ENCODE data around the gene SCGN. TPM values are rescaled to one million over a fixed set of nuclear protein-coding genes. Genes with fewer than 3 reads are reported as not detected.

The SCGN gene
- total and polyA plus RNA-seq, 2 of the 13 experiments (the other 11 are each of a cell fraction or from before 2014, with no cell fraction given) = 2.9 to 29.0 TPM

GRCh38 chr6:25652007-25652515, at the start of gene SCGN (continued):
- no peak for TF ChIP-seq KIAA2018 (CRISPR knock-in tag; IDR thresholded peaks at IDR 0.05; ENCODE audit: borderline replicate concordance)
- TF ChIP-seq ZNF558 (CRISPR knock-in tag; IDR thresholded peaks at IDR 0.05; ENCODE audit: borderline replicate concordance) = peak; percentile 90; the same call in 1 of the 2 replicates
- TF ChIP-seq NFIC (IDR thresholded peaks at IDR 0.05; ENCODE audit: low read length) = no peak
- peak; percentile 89 for TF ChIP-seq SIX4 (CRISPR knock-in tag; IDR thresholded peaks at IDR 0.05)
- TF ChIP-seq ZNF550 (CRISPR knock-in tag; IDR thresholded peaks at IDR 0.05; ENCODE audit: borderline replicate concordance) = peak; percentile 94; the same call in 1 of the 2 replicates
- peak; percentile 64; the same call in 1 of the 2 replicates for TF ChIP-seq TOE1 (CRISPR knock-in tag; IDR thresholded peaks at IDR 0.05)
- peak; percentile 82 for TF ChIP-seq HOXA3 (CRISPR knock-in tag; IDR thresholded peaks at IDR 0.05)
- peak; percentile 80 for TF ChIP-seq ISL2 (CRISPR knock-in tag; IDR thresholded peaks at IDR 0.05)
- TF ChIP-seq CBFB (CRISPR knock-in tag; IDR thresholded peaks at IDR 0.05) = peak; percentile 71
- TF ChIP-seq ETV5 (CRISPR knock-in tag; IDR thresholded peaks at IDR 0.05; ENCODE audit: borderline replicate concordance) = peak; percentile 65; the same call in 1 of the 2 replicates
- TF ChIP-seq RORA (CRISPR knock-in tag; IDR thresholded peaks at IDR 0.05) = no peak
- peak; percentile 95; the same call in 1 of the 2 replicates for TF ChIP-seq ZNF75D (CRISPR knock-in tag; IDR thresholded peaks at IDR 0.05; ENCODE audit: borderline replicate concordance)
- peak; percentile 90 for TF ChIP-seq ATF2 (CRISPR knock-in tag; IDR thresholded peaks at IDR 0.05)
- TF ChIP-seq NFE2L1 (CRISPR knock-in tag; IDR thresholded peaks at IDR 0.05; ENCODE audit: borderline replicate concordance) = 0 out of 2 replicates have a peak, but pooled peaks have one; percentile 85
- peak; percentile 95 for TF ChIP-seq ZNF704 (CRISPR knock-in tag; IDR thresholded peaks at IDR 0.05; ENCODE audit: borderline replicate concordance)
- no peak for TF ChIP-seq PCBP1 (IDR thresholded peaks at IDR 0.05; ENCODE audit: borderline replicate concordance, low read depth, low read length)
- no peak for TF ChIP-seq HNRNPL (IDR thresholded peaks at IDR 0.05; ENCODE audit: low read depth, low read length)
- TF ChIP-seq ZNF441 (CRISPR knock-in tag; IDR thresholded peaks at IDR 0.05; ENCODE audit: borderline replicate concordance) = peak; percentile 96
